PC-9 (cell line): ENCODE data around the gene MKX. TPM values are rescaled to one million over a fixed set of nuclear protein-coding genes. Genes with fewer than 3 reads are reported as not detected.

Source experiments
- BruUV-seq: library from RNA; stranded (reverse); fragments of 400-500 nt; replicated peaks from 2 replicates; lab custom pipeline; 2021; lab: Mats Ljungman, UMichigan
- CTCF ChIA-PET: fragments of 300-600 bp; sonication (Branson Sonifier 250); formaldehyde crosslinking; loops from one replicate; lab custom pipeline; 2022; ENCODE audit warnings: antibody characterized with exemption; lab: Charles Lee
- POLR2A ChIA-PET: fragments of 300-600 bp; sonication (Branson Sonifier 250); formaldehyde crosslinking; loops from one replicate; lab custom pipeline; 2022; ENCODE audit warnings: antibody characterized with exemption; ENCODE audit not compliant: unreplicated experiment; lab: Charles Lee
- DNase-seq, 2 experiments: peaks; one replicate each; pipeline versions ENCODE4 v3.0.0 to v3.0.0-alpha.2; 2015 to 2022; ENCODE audit warnings: mixed read lengths in 1 of 2
- H2AFZ ChIP-seq: fragments of 200-600 bp; sonication (generic); 2 replicates; pipeline ENCODE4 v1.8.1; 2017; ENCODE audit warnings: antibody characterized with exemption
- H3F3A ChIP-seq: fragments of 200-600 bp; sonication (generic); 2 replicates; pipeline ENCODE4 v1.8.1; 2017; ENCODE audit warnings: antibody characterized with exemption, mild to moderate bottlenecking, low read depth; ENCODE audit not compliant: insufficient read depth
- H3K27ac ChIP-seq: fragments of 200-600 bp; sonication (generic); 2 replicates; pipeline ENCODE4 v1.6.1; 2016; ENCODE audit warnings: mixed run types
- H3K27me3 ChIP-seq: fragments of 200-600 bp; sonication (generic); 2 replicates; pipeline ENCODE4 v1.6.1; 2016; ENCODE audit warnings: low read depth, mixed run types; ENCODE audit not compliant: insufficient read depth
- H3K36me3 ChIP-seq: fragments of 200-600 bp; sonication (generic); 2 replicates; pipeline ENCODE4 v1.6.1; 2016; ENCODE audit warnings: low read depth, mixed run types
- H3K4me1 ChIP-seq: fragments of 200-600 bp; sonication (generic); replicated peaks from 2 replicates; pipeline ENCODE4 v1.6.1; 2016; ENCODE audit warnings: mixed run types; ENCODE audit not compliant: insufficient read depth
- H3K4me2 ChIP-seq: fragments of 200-600 bp; sonication (generic); 2 replicates; pipeline ENCODE4 v1.6.1; 2017; ENCODE audit warnings: mixed run types
- H3K4me3 ChIP-seq: fragments of 200-600 bp; sonication (generic); 2 replicates; pipeline ENCODE4 v1.6.1; 2016; ENCODE audit warnings: mixed run types
- H3K79me2 ChIP-seq: fragments of 200-600 bp; sonication (generic); 2 replicates; pipeline ENCODE4 v1.6.1; 2017; ENCODE audit warnings: low read depth, mixed run types
- H3K9me2 ChIP-seq: fragments of 200-600 bp; sonication (generic); 2 replicates; pipeline ENCODE4 v1.8.1; 2017; ENCODE audit warnings: mild to moderate bottlenecking; ENCODE audit not compliant: insufficient read depth
- H3K9me3 ChIP-seq: fragments of 200-600 bp; sonication (generic); 2 replicates; pipeline ENCODE4 v1.8.1; 2016; ENCODE audit warnings: low read depth; ENCODE audit not compliant: insufficient read depth
- H4K20me1 ChIP-seq: fragments of 200-600 bp; sonication (generic); 2 replicates; pipeline ENCODE4 v1.8.1; 2017; ENCODE audit not compliant: insufficient read depth
- EZH2 ChIP-seq: fragments of 200-600 bp; sonication (generic); IDR thresholded peaks from 2 replicates; pipeline ENCODE4 v1.8.0; 2017; ENCODE audit warnings: antibody characterized with exemption, low read depth
- intact Hi-C: fragments of 100-400 bp; cut with micrococcal nuclease; formaldehyde crosslinking; loops from one replicate; pipeline ENCODE4 v1.10.0; 2022; ENCODE audit not compliant: unreplicated experiment
- total RNA-seq: library from RNA; stranded (reverse); gene quantifications from 2 replicates; pipeline ENCODE4 v1.2.3, GENCODE V29; 2021
- TF ChIP-seq, protein P1 (sequence below): fragments of 200-600 bp; sonication (generic); conservative IDR thresholded peaks from 2 replicates; pipeline ENCODE4 v1.6.1; 2017; ENCODE audit warnings: mixed run types, antibody characterized with exemption, mild to moderate bottlenecking, moderate library complexity

MKX gene
- total RNA-seq, 1 experiment from 2014 or later, result not detected

- Histone ChIP-seq H3K9me2 (no peaks in the 10 kb centered on the region), H3K27me3 (no peaks in the 10 kb centered on the region), H3K4me1 (no peaks in the 10 kb centered on the region), H2AFZ (no peak overlapping the region), H3K36me3 (no peaks in the 10 kb centered on the region), H3K79me2 (no peaks in the 10 kb centered on the region), H3K9me3 (no peaks in the 10 kb centered on the region), H3K27ac (no peak overlapping the region), H3K4me2 (no peak overlapping the region), H3F3A (no peaks in the 10 kb centered on the region), H3K4me3 (no peak overlapping the region), H4K20me1 (no peaks in the 10 kb centered on the region)
- BruUV-seq, result no TSS peak
- no peak for DNase-seq
- intact Hi-C loops, result no loop called here
- ChIA-PET CTCF (no interaction called here), POLR2A (no interaction called here)
- TF ChIP-seq EZH2, result no peak
- TF ChIP-seq, protein P1, sequence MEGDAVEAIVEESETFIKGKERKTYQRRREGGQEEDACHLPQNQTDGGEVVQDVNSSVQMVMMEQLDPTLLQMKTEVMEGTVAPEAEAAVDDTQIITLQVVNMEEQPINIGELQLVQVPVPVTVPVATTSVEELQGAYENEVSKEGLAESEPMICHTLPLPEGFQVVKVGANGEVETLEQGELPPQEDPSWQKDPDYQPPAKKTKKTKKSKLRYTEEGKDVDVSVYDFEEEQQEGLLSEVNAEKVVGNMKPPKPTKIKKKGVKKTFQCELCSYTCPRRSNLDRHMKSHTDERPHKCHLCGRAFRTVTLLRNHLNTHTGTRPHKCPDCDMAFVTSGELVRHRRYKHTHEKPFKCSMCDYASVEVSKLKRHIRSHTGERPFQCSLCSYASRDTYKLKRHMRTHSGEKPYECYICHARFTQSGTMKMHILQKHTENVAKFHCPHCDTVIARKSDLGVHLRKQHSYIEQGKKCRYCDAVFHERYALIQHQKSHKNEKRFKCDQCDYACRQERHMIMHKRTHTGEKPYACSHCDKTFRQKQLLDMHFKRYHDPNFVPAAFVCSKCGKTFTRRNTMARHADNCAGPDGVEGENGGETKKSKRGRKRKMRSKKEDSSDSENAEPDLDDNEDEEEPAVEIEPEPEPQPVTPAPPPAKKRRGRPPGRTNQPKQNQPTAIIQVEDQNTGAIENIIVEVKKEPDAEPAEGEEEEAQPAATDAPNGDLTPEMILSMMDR, result no peak
Observed at GRCh38 chr10:27643301-27643700, 102.3 kb downstream of the MKX start.

DNA sequence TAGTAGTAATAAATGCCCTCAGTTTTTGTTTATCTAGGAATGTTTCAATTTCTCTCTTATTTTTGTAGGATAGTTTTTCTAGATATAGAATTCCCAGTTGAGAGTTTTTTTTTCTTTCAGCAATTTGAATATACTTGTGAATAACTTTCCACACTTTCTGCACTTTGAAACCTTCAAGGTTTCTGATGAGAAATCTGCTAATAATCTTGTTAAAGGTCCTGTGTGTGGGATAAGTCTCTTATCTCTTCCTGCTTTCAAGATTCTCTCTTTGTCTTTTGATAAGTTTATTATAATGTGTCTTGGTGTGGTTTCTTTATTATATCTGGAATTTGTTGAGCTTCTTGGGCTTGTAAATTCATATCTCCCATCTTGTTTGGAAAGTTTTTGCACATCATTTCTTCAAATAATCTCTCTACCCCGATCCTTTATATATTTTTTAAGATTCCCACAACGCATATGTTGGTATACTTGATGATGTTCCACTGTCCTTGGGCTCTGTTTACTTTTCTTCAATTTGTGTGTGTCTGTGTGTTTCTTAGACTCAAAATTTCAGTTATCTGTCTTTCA is 103.5 kb downstream of the MKX start:
- Histone ChIP-seq H3K4me1 (no peaks in the 10 kb centered on the region), H3K4me3 (no peak overlapping the region), H3K27ac (no peak overlapping the region), H3K27me3 (no peaks in the 10 kb centered on the region), H3K9me3 (no peaks in the 10 kb centered on the region), H3K36me3 (no peaks in the 10 kb centered on the region), H3F3A (no peaks in the 10 kb centered on the region), H3K9me2 (no peaks in the 10 kb centered on the region), H3K4me2 (no peak overlapping the region), H3K79me2 (no peaks in the 10 kb centered on the region), H2AFZ (no peak overlapping the region), H4K20me1 (no peaks in the 10 kb centered on the region)
- ChIA-PET POLR2A (interaction anchor here (0.6 kb wide), 1 partner anchor 165 kb away, joined by 3 read pairs; no protein-coding TSS in a partner anchor), CTCF (interaction anchor here (0.6 kb wide), 1 partner anchor 313 kb away, joined by 4 read pairs; no protein-coding TSS in a partner anchor)
- no peak for DNase-seq
- no TSS peak for BruUV-seq
- intact Hi-C loops, result no loop called here
- TF ChIP-seq, protein P1, result no peak
- no peak for TF ChIP-seq EZH2

DNA sequence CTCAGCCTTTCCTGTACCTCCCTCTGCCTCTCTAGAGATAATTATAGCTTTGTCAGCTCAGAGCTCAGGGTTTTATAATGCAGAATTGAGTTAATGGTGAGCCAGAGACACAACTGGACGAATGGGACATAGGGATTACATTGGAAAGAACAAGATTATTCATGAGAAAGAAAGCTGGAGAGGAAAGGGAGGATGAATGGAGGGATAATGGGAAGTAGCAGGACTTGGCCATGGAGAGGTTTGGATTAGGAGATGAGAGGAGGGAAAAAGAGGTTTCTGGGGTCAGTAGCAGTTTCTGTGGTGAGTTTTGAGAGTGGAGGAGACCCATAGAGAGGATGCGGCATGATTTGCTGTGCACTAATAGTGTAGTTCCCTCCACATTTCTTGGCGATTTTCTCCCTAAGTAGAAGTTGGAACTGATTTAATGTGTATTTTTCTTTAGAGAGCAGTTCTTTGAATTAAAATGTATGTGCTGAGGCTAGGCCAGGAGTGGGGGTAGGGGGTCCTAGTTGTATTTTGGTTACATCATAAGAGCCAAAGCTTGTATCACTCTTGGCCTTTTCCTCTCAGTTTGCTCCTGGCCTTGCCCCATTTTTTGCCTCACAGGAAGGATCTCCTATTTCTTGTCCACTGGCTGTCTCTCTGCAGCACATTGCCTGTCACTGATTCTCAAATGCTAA is 107.4 kb downstream of the MKX start:
- Histone ChIP-seq H3K27me3 (no peaks in the 10 kb centered on the region), H3K9me2 (no peaks in the 10 kb centered on the region), H3K79me2 (no peaks in the 10 kb centered on the region), H3K4me1 (no peaks in the 10 kb centered on the region), H3K4me3 (no peak overlapping the region), H3F3A (no peaks in the 10 kb centered on the region), H3K27ac (no peak overlapping the region), H3K36me3 (no peaks in the 10 kb centered on the region), H3K9me3 (no peaks in the 10 kb centered on the region), H2AFZ (no peak overlapping the region), H4K20me1 (no peaks in the 10 kb centered on the region), H3K4me2 (no peak overlapping the region)
- intact Hi-C loops, result no loop called here
- ChIA-PET CTCF (no interaction called here), POLR2A (no interaction called here)
- no peak for DNase-seq
- no TSS peak for BruUV-seq
- TF ChIP-seq EZH2, result no peak
- TF ChIP-seq, protein P1, result no peak
